GM21723 (cell line): ENCODE measurements around the gene ADGRA1.
"Not testable (repeated sequence)": the region's sequence is repeated elsewhere in the genome, so short reads cannot be mapped to it uniquely, and the experiment has no call there.

Experiments
- ATAC-seq: cut with Tn5 transposase; IDR thresholded peaks from one replicate; pipeline ENCODE4 v1.9.1; 2021; ENCODE audit warnings: mild to moderate bottlenecking, moderate library complexity; ENCODE audit not compliant: unreplicated experiment

Gene ADGRA1

DNA sequence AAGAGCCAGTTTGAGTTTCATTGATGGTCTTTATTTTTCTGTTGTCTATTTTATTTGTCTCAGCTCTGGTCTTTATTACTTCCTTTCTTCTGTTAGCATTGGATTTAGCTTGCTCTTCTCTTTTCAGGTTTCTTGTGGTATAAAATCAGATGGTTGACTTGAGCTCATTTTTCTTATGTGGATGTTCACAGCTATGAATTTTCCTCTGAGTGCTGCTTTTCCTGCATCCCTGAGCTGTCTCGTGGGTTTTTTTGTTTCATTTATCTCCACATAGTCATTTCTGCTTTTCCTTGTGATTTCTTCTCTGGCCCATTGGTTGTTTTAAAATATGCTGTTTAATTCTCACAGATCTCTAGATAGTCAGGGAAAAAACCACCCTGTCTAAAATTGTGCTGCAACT, 19.7 kb downstream of the ADGRA1 start:
- ATAC-seq, result no peak

DNA sequence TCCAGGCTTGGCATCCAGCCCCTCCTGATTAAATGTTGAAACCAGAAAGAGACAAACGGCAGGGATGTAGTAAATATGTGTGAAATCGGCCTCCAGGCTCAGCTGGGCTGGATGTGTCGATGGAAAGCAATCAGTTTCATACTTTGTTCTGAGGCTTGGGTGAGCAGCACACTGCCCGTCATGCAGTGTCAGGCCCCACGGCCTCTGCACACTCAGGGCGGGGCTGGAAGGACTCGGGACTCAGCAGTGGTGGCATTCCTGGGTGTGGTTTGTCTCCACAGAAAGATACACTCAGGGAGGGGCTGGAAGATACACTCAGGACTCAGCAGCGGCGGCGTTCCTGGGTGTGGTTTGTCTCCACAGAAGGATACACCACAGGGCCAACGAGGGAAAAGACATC, 22.0 kb downstream of the ADGRA1 start:
- no peak for ATAC-seq

DNA sequence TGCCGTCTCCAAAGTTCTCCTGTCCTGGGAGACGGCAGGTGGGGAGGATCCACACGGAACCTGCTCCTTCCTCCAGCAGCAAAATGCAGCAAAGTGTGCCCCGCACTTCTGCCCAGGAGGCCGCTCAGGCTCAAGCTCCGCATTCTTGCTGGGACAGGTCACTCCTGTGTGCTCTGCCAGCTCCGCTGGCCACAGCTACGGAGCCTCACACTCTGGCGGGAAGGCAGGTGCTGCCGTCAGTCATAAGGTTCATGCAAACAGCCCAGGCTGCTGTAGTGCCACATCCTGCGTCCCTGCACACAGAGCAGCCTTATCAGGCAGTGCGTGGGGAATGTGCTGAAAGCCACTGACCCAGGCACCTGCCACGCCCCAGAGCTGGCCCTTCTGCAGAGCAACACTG, 22.4 kb downstream of the ADGRA1 start:
- no peak for ATAC-seq

DNA sequence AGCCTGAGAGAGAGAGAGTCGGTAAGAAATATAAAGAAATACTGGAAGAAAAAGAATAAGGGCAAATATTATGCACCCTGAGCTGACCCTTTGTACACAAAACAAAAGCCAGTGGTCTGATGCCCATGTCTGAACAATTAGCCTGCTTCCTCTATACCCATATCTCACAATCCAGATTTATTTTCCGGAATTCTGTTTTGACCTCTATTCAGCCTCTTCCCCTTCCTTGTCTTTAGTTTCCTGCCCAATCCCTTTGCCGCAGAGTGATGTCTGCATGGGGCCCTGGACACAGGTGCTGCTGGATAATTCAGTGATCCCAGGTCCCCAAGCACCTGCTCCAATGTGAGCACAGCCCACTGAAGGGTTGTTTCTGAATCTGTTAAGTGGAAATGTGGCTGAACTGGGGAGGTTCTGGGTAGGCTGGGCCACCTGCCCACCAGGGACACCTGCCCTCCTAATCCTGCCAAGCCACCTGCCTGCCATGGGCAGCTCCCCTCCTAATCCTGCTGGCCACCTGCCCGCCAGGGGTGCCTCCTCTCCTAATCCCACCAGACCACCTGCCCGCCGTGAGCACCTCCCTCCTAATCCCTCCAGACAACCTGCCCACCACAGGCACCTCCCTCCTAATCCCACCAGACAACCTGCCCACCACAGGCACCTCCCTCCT, 23.0 kb downstream of the ADGRA1 start:
- no peak for ATAC-seq

DNA sequence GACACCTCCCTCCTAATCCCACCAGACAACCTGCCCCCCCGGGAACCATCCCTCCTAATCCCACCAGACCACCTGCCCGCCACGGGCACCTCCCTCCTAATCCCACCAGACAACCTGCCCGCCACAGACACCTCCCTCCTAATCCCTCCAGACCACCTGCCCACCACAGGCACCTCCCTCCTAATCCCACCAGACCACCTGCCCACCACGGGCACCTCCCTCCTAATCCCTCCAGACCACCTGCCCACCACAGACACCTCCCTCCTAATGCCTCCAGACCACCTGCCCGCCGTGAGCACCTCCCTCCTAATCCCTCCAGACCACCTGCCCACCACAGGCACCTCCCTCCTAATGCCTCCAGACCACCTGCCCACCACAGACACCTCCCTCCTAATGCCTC, 23.9 kb downstream of the ADGRA1 start:
- not testable (repeated sequence) for ATAC-seq

DNA sequence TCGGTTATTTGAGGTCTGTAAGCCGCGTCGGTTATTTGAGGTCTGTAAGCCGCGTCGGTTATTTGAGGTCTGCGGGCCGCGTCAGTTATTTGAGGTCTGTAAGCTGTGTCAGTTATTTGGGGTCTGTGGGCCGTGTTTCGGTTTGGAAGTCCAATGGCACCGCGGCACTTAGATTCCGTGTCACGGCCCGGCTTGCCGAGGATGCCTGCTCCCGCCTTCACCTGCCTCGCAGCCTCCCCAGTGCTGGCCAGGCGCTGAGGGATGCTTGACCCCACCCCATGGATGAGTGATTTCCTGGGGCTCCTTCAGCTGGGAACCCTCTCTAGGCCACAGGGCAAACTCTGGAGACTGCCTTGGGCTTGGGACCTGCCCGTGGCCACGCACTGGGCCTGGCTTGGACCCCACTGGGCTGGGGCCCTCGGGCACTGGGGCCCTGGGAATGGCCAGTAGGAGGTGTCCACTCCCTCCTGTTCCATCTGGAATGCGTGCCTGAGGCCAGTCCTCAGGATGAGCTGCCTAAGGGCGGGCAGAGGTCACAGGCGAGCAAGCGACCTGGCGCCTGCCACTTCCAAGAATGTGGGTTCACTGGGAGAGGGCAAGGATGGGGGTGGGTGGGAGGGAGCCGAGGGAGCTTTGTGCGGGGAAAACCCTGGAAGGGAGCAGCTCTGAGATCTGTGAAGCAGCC, 25.6 kb downstream of the ADGRA1 start:
- no peak for ATAC-seq

DNA sequence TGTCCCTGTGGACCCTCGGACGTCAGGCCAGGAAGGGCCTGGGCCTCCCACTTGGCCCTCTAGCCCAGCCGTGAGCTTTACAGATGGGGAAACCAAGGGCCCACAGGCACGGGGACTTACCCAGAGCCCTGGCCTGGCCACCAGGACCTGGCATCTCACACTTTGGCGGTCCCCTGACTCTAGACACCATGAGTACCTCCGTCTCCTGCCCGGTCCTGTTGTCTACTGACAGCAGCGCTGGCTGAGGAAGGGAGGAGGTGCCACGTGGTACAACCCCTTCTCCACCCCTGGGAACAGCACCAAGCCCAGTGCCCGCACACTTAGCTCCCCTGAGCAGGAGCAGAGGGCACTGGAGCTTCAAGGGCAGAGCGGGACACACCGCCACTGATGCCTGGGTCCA, 26.1 kb downstream of the ADGRA1 start:
- ATAC-seq, result no peak

DNA sequence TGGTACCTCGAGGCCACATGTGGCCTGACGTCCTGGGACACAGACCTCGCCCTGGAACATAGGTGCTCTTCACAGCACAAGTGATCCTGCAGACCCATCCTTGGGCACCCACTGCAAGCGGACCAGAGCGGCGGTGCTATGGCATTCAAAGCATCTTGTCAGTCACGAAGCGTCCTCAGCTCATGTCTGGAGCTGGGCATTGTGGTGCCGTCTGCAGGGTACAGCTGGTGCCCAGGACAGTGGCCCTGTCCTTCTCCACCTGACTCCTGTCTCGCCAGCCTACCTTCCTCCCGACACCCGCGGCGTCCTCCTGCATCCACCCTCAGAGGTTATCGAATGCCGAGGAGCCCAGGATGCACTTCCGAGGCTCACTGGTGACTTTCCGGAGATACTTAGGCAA, 26.5 kb downstream of the ADGRA1 start:
- ATAC-seq, result no peak

DNA sequence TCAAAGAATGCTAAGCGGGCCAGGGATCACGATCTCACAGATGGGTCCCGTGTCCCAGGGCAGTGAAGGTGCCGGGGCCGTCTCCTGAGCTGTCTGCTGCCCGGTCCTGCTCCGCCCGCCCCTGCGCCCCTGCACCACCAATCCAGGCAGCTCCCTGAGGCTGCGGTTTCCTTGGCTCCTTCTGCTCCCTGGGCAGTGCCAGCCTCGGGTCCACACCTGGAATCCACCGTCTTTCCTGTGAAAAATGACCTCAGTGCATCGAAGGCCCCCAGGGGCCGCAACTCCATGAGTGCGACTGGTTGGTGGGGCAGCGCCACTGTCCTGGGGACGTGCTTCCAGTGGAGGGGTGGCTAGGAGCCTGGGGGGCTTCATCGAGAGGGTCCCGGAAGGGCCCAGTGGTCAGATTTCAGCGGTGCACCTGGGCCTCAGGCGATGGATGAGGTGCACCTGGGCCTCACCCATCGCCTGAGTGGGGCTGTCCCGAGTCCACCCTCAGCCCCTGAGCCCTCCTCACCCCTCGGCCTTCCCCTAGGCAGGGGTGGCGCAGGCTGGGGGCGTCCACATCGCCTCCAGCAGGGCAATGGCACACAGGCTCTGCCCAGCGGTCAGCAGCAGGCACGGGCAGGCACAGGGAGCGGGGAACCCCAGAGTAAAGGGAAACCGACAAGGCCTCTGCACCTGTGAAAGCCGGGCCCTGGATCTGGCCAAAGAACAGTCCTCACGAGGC, 27.2 kb downstream of the ADGRA1 start:
- ATAC-seq, result no peak

DNA sequence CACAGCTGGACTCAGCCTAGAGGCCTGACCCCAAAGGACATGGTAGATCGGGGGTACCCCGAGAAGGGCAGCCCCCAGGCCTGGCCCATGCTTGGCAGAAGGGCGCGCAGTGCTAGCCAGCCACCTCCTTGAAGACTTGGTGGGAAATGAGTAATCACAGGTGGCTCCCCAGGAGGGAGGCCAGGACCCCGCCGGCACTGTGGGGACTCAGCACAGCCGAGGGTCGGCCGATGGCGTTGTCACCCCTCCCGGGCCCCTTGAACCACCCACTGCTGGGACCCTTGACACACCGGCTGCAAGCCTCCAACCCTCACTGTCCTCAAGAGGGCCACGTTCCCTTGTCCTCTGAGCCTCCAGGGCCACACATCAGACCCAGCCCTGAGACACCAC, 27.7 kb downstream of the ADGRA1 start:
- no peak for ATAC-seq

DNA sequence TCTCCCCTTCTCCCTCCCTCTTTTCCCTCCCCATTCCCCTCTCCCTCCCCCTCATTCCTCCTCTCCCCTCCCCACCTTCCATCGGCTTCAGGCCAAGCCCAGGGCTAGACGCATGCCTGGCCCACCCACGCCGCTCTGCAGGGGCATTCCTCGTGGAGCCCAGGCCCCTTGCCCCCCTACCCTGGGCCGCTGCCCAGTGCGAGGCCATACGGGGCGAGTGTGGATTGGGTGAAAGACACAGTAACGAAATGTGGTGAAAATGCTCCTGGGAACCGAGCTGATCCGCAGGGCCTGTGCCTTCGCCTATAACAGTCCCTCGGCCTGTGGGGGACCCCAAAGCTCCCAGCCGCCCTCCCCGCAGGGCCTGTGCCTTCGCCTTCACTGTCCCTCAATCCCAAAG, 28.3 kb downstream of the ADGRA1 start:
- ATAC-seq, result no peak

DNA sequence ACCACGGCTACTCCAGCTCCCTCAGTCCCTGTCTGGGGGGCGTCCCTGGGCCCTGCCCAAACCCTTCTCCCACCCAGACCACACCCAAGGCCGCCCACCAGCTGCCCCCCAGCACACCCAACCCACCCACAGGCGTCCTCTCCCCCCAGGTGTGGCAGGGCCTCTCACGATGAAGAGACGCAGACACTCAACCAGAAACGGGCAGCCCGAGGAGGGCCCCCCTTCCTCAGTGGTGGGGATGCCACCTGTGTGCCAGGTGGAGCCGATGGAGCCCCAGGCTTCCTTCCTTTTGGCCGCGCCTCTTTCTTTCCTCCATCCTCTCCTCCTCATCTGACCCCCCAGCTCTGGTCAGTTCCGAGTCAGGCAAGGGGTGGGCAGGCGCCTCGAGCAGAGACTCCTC, 28.7 kb downstream of the ADGRA1 start:
- no peak for ATAC-seq

DNA sequence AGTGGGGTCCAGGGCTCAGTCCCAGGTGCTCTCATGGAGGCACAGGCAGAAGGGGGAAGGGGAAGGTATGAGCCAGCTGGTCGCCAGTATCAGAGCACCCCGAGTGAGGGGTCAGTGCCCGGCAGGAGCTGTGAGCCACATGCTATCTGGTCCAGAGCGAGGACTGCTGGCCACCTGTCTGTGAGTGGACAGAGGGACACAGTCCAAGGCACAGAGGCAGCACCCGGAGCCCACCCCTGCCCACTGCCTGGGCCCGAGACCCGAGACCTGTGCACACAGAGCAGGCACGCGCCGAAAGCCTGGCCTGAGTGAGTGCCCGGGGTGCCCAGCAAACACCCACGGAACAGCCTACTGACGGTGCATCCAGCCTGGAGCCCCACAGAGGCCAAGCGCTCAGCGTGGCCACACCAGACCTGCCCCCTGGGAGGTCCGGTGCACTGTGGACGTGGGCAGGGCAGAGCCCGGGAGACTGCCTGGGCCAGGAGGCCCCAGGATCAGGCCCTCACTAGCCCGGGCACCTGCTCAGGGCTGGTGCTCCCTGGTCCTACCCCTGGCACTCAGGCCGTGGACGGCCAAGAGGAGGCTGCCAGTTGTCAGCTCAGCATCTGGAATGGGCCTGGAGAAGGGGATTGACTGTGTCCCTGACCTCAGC, 29.4 kb downstream of the ADGRA1 start:
- no peak for ATAC-seq

DNA sequence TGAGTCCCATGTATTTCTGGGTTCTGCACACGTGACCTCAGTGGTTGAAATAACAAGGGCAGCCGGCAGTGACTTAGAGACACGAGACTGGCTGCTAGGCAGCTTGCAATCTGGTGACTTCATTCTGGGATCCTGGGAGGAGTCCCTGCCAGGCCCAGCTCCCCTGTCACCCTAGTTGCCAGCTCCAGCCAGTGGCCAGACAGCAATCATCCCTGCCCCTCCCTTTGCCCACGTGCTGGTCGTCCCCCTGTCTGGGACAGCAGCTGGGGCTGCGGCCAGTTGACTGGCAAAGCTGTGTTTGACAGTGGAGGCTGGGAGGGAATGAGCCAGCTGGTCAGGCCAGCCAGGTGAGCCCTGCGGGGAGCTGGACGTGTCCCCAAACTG, 30.0 kb downstream of the ADGRA1 start:
- ATAC-seq, result no peak

DNA sequence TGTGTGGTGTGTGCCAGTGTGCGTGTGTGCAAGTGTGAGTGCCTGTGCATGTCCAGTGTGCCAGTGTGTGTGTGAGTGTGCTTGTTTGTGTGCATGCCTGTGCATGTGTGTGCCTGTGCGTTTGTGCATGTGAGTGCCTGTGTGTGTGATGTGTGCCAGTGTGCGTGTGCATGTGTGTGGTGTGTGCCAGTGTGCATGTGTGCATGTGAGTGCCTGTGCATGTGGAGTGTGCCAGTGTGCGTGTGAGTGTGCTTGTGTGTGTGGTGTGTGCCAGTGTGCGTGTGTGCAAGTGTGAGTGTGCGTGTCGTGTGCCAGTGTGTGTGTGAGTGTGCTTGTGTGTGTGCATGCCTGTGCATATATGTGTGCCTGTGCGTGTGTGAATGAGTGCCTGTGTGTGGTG, 33.8 kb downstream of the ADGRA1 start:
- ATAC-seq, result no peak

DNA sequence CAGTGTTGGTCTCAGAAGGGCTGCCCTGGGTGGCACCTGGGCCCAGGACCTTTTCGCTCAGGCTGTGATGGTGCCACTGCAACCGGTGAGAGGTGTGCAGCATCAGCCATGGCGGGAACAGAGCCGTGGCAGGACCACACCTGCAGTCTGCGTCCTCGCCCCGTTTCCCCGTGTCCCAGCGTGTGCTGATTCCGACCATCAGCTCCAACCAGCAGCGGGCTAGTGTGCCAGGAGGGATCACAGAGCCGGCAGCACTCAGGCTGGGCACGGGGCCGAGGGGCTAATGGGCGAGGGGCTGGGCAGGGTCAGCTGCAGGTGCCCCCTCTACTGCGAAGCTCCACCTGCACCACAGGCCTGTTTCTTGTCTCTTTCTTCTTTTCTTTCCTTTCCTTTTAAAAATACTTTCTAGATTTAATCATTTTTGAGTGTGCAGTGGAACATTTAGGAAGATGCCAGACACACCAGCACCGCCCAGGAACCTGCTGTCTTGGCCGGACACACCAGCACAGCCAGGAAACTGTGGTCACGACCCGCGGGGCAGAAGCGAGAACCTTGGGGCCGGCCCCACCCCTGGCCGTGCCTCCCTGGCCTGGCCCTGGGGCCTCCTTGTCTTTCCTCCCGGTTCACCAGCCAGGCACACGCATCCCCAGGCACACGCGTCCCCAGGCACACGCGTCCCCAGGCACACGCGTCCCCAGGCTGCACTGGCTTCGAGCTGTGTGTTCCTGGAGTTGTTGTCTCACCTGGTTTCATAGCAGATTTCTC, 34.6 kb downstream of the ADGRA1 start:
- no peak for ATAC-seq

DNA sequence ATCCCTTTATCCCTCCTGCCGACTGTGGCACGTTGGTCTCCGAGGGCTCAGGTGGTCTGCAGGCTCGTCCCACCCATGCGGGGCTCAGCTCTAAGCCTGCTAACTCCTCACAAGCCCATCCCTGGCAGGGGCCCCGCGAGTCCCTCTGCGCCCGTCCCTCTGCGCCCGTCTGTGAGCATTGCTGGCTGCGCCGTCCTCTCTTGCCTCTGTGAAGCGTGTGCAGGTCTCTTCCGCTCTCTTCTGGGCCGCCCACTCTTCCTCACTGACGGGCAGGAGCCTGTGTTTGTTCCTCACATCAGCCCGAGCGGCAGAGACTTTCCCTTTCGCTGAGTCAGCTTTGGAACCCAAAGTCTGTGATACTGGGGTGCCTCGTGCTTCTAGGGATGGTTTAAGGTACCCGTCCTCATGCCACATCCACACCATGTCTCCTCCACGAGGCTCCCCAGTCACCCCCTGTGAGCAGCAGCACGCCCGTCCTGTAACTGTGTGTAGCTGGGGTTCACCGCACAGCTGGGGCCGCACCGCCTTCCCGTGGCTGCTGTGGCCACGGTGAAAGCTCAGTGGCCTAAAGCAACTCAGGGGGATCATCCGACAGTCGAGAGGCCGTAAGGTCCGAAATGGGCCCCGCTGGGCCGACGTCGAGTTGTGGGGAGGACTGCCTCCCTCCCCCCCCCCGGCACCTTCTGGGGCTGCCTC, 35.5 kb downstream of the ADGRA1 start:
- no peak for ATAC-seq

DNA sequence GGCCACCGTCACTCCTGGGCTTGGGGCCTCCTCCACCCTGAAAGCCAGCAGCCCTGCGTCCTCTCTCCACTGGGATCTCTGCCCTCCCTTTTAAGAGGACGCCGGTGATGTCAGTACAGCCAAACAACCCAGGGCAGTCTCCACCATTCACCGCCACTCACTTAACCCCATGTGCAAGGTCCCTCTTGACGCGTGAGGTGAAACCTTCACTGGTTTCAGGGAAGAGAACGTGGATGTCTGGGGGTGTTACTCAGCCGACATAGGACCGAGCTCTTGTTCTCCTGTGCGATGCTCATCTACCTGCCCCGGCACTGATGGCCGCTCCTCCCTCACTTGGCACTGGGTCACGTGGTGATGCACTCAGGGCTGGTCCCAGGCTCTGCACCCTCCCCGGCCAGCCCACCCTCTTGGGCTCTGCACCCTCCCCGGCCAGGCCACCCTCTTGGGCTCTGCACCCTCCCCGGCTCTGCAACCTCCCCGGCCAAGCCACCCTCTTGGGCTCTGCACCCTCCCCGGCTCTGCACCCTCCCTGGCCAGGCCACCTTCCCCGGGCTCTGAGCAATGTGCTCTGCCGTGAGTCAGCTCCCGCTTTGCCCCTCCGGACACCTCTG, 36.1 kb downstream of the ADGRA1 start:
- ATAC-seq, result no peak

DNA sequence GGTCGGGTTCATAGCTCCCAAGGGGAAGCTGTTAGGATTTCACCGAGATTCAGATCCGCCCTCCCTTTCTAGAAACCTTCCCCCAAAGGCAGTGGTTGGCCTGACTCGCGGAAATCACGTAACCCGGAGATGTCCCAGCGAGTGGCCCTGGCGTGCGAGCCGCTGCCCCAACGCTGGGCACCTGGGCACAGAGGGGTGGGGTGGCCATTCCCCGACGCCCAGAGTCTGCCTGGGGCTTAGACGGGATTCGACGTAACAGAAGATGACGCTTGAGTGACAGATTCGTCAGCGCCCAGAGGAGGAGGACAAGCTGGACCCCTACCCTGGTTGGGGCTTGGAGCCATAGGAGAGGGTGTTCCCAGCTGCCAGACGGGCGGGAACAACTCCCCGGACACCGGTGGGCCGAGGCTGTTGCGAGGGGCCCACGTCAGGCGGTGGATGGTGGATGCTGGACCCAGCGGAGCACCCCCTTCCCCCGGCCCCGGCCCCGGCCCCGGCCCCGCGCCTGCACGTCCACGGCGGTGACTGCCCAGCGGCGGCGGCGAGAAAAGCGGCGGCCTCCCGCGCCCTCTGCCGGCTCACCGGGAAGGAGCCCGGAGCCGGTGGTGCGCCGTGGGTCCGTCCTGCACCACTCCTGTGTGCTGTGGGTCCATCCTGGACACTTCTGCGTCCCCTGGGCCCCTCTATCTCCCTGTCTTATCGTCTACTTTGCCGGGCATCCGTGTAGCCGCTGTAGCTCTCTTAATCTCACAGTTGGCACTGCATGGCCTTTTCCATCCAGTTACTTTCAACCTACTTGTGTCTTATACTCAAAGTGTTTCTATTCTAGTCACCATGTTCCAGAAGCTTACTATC, 36.9 kb downstream of the ADGRA1 start:
- no peak for ATAC-seq
